ENCODE measurements around the gene ADGRG2. TPM values are rescaled to one million over a fixed set of nuclear protein-coding genes. Genes with fewer than 3 reads are reported as not detected.

Gene ADGRG2
- total RNA-seq, 1 experiment from 2014 or later = not detected

- TF ChIP-seq ZBTB33 (IDR thresholded peaks at IDR 0.05; ENCODE audit: extremely low read depth, insufficient replicate concordance, low read length) = no peak
- TF ChIP-seq ELF1 (IDR thresholded peaks at IDR 0.05; ENCODE audit: borderline replicate concordance, low read depth) = peak; percentile 32
- TF ChIP-seq POLR2A (IDR thresholded peaks at IDR 0.05; ENCODE audit: borderline replicate concordance, extremely low read depth, insufficient read depth, insufficient read length) = peak; percentile 50
- TF ChIP-seq RAD21 (IDR thresholded peaks at IDR 0.05; ENCODE audit: low read depth) = no peak
These were observed 137.7 kb downstream of the ADGRG2 start (continued) for GRCh38 chrX:18984381-18985185.

GRCh38 chrX:18983666-18984380, 138.4 kb downstream of the ADGRG2 start, which contains the start of gene PHKA2:
Gene PHKA2, minus strand, starts transcription at chrX:18984114. Its CDS starts 182 bp downstream, at chrX:18983932.
- TF ChIP-seq ZFX (IDR thresholded peaks at IDR 0.05) (0 out of 2 replicates have a peak, but pooled peaks have one; percentile 34), EGR1 (IDR thresholded peaks at IDR 0.05; ENCODE audit: low read depth) (no peak)
- H3K9me3 ChIP-seq (ENCODE audit: control insufficient read depth in 1 of 2, insufficient read depth in 1 of 2, low read depth in 1 of 2, low read length in 2 of 2) = no peaks in the 10 kb centered on the region
- ATAC-seq (peak; percentile 74), DNase-seq (ENCODE audit: low read depth, low spot score) (no peak)
- peaks cover 12% of the 10 kb centered on the region for H3K79me2 ChIP-seq (ENCODE audit: insufficient read depth, low read length)
- peak within 1 kb of the TSS; percentile 66 to 75 for H3K4me3 ChIP-seq (replicated peaks in 1 of 2; ENCODE audit: low read depth in 1 of 2, low read length in 2 of 2)
- H4K20me1 ChIP-seq (ENCODE audit: insufficient read depth) = no peaks in the 10 kb centered on the region
- peak within 1 kb of the TSS; percentile 81 for H3K4me2 ChIP-seq (ENCODE audit: low read length)
- no peaks in the 10 kb centered on the region for H3K27me3 ChIP-seq (ENCODE audit: insufficient read depth, low read length)
- CTCF ChIA-PET = no interaction called here
- BruUV-seq (replicated peaks) = no TSS peak
- no peaks in the 10 kb centered on the region; a peak in 1 of 4 replicates for H3K4me1 ChIP-seq (ENCODE audit: control insufficient read depth in 1 of 2, insufficient read depth in 2 of 2, low read length in 2 of 2)
- H3K9ac ChIP-seq (ENCODE audit: low read length) = peak within 1 kb of the TSS; percentile 79
- POLR2A ChIA-PET = no interaction called here
- intact Hi-C loops (cut with micrococcal nuclease) = no loop called here
- no peaks in the 10 kb centered on the region for H3K36me3 ChIP-seq (ENCODE audit: control insufficient read depth in 1 of 2, insufficient read depth in 2 of 2, low read length in 2 of 2)
- RAD21 ChIA-PET (ENCODE audit: low non-redundant PET in 1 of 2, low total read pairs in 2 of 2, uncharacterized antibody in 2 of 2, unreplicated experiment in 2 of 2) = interaction anchor here in 1 of 2 experiments (0.6 kb wide), 1 partner anchor 350 kb away, joined by 5 read pairs; no protein-coding TSS in a partner anchor
- no peaks in the 10 kb centered on the region for H3K9me2 ChIP-seq (ENCODE audit: insufficient read depth)
- peak within 1 kb of the TSS; percentile 86 for H3K27ac ChIP-seq (ENCODE audit: low read depth, low read length)
- no peak within 1 kb of the TSS for H2AFZ ChIP-seq (ENCODE audit: low read depth, low read length, poor library complexity, severe bottlenecking)

All from HCT116 (cell line).